Osteoblast (primary cell): ENCODE data around the gene MTHFD2L. TPM values are rescaled to one million over a fixed set of nuclear protein-coding genes. Genes with fewer than 3 reads are reported as not detected.

Source experiments
- DNase-seq: peaks from one replicate; pipeline ENCODE4 v3.0.0; 2011; ENCODE audit warnings: low spot score, mixed read lengths; ENCODE audit not compliant: insufficient read length; ENCODE audit errors: missing footprints
- H2AFZ ChIP-seq: 2 replicates; pipeline ENCODE4 v1.6.0; 2011; ENCODE audit warnings: mild to moderate bottlenecking, low read length
- H3K27ac ChIP-seq: 2 replicates; pipeline ENCODE4 v1.5.1; 2011; ENCODE audit warnings: mild to moderate bottlenecking, low read depth, low read length, moderate library complexity
- H3K27me3 ChIP-seq: 2 replicates; pipeline ENCODE4 v1.6.0; 2012; ENCODE audit warnings: mild to moderate bottlenecking, control low read depth, inconsistent platforms, low read length, moderate library complexity; ENCODE audit not compliant: insufficient read depth
- H3K36me3 ChIP-seq: 2 replicates; pipeline ENCODE4 v1.5.1; 2011; ENCODE audit warnings: mild to moderate bottlenecking, low read length, control low read depth, moderate library complexity; ENCODE audit not compliant: insufficient read depth
- H3K4me1 ChIP-seq: 2 replicates; pipeline ENCODE4 v1.5.1; 2011; ENCODE audit warnings: mild to moderate bottlenecking, low read length, control low read depth, moderate library complexity; ENCODE audit not compliant: insufficient read depth
- H3K4me2 ChIP-seq: 2 replicates; pipeline ENCODE4 v1.6.0; 2011; ENCODE audit warnings: mild to moderate bottlenecking, low read length; ENCODE audit not compliant: insufficient read depth
- H3K4me3 ChIP-seq: fragments of 200-600 bp; sonication (generic); 3 replicates; pipeline ENCODE4 v1.5.1; 2012; ENCODE audit warnings: mild to moderate bottlenecking, low read length, inconsistent platforms; ENCODE audit not compliant: insufficient read depth
- H3K79me2 ChIP-seq: 2 replicates; pipeline ENCODE4 v1.6.0; 2012; ENCODE audit warnings: mild to moderate bottlenecking, low read length, control low read depth, inconsistent platforms; ENCODE audit not compliant: insufficient read depth
- H3K9me3 ChIP-seq: 2 replicates; pipeline ENCODE4 v1.5.1; 2011; ENCODE audit warnings: low read depth, low read length, control low read depth
- H4K20me1 ChIP-seq: 2 replicates; pipeline ENCODE4 v1.6.0; 2012; ENCODE audit warnings: mild to moderate bottlenecking, low read length, control low read depth; ENCODE audit not compliant: insufficient read depth
- total RNA-seq: library from RNA; depleted of rRNA; stranded (reverse); fragments of >200 nt; gene quantifications from 2 replicates; pipeline ENCODE4 v1.2.3, GENCODE V29; 2012
- TF ChIP-seq, protein P1 (sequence below): IDR thresholded peaks from 2 replicates; pipeline ENCODE4 v1.5.1; 2011; ENCODE audit warnings: mild to moderate bottlenecking, low read depth, low read length, moderate library complexity; ENCODE audit errors: extremely low read depth

Gene MTHFD2L
- total RNA-seq, 1 donor, result 13.0 TPM

GRCh38 chr4:74168841-74169240 is 10.9 kb downstream of the MTHFD2L start:
- Histone ChIP-seq H3K4me1 (no peaks in the 10 kb centered on the region), H3K36me3 (no peaks in the 10 kb centered on the region), H3K27me3 (no peaks in the 10 kb centered on the region), H3K27ac (no peak overlapping the region), H2AFZ (no peak overlapping the region), H3K4me2 (no peak overlapping the region), H3K4me3 (no peak overlapping the region), H3K79me2 (no peaks in the 10 kb centered on the region), H4K20me1 (no peaks in the 10 kb centered on the region), H3K9me3 (no peaks in the 10 kb centered on the region)
- TF ChIP-seq, protein P1, sequence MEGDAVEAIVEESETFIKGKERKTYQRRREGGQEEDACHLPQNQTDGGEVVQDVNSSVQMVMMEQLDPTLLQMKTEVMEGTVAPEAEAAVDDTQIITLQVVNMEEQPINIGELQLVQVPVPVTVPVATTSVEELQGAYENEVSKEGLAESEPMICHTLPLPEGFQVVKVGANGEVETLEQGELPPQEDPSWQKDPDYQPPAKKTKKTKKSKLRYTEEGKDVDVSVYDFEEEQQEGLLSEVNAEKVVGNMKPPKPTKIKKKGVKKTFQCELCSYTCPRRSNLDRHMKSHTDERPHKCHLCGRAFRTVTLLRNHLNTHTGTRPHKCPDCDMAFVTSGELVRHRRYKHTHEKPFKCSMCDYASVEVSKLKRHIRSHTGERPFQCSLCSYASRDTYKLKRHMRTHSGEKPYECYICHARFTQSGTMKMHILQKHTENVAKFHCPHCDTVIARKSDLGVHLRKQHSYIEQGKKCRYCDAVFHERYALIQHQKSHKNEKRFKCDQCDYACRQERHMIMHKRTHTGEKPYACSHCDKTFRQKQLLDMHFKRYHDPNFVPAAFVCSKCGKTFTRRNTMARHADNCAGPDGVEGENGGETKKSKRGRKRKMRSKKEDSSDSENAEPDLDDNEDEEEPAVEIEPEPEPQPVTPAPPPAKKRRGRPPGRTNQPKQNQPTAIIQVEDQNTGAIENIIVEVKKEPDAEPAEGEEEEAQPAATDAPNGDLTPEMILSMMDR, result no peak
- no peak for DNase-seq

- H2AFZ ChIP-seq, result no peak overlapping the region
- no peaks in the 10 kb centered on the region for H3K36me3 ChIP-seq
- DNase-seq, result no peak
- no peaks in the 10 kb centered on the region for H4K20me1 ChIP-seq
- H3K4me1 ChIP-seq, result no peaks in the 10 kb centered on the region
- TF ChIP-seq, protein P1, result no peak
- no peaks in the 10 kb centered on the region for H3K79me2 ChIP-seq
- no peak overlapping the region for H3K4me2 ChIP-seq
- H3K27ac ChIP-seq, result no peak overlapping the region
- H3K27me3 ChIP-seq, result no peaks in the 10 kb centered on the region
- no peaks in the 10 kb centered on the region for H3K9me3 ChIP-seq
- no peak overlapping the region for H3K4me3 ChIP-seq
These were observed 15.4 kb downstream of the MTHFD2L start for GRCh38 chr4:74173321-74173720.

GRCh38 chr4:74174421-74174820 is 16.5 kb downstream of the MTHFD2L start:
- Histone ChIP-seq H3K4me3 (no peak overlapping the region), H2AFZ (no peak overlapping the region), H3K36me3 (no peaks in the 10 kb centered on the region), H3K27ac (no peak overlapping the region), H3K4me1 (no peaks in the 10 kb centered on the region), H3K27me3 (no peaks in the 10 kb centered on the region), H3K79me2 (no peaks in the 10 kb centered on the region), H3K9me3 (no peaks in the 10 kb centered on the region), H3K4me2 (no peak overlapping the region), H4K20me1 (no peaks in the 10 kb centered on the region)
- TF ChIP-seq, protein P1, result no peak
- DNase-seq, result no peak

GRCh38 chr4:74174941-74175340 is 17.0 kb downstream of the MTHFD2L start:
- no peak for DNase-seq
- TF ChIP-seq, protein P1, result no peak

More at GRCh38 chr4:74174941-74175340, 17.0 kb downstream of the MTHFD2L start:
- Histone ChIP-seq H3K36me3 (no peaks in the 10 kb centered on the region), H3K9me3 (no peaks in the 10 kb centered on the region), H2AFZ (no peak overlapping the region), H3K4me1 (no peaks in the 10 kb centered on the region), H4K20me1 (no peaks in the 10 kb centered on the region), H3K4me2 (no peak overlapping the region), H3K4me3 (no peak overlapping the region), H3K27ac (no peak overlapping the region), H3K79me2 (no peaks in the 10 kb centered on the region), H3K27me3 (no peaks in the 10 kb centered on the region)
